HG03460 (cell line): ENCODE data around the gene AMY2A.
"Not testable (repeated sequence)": the region's sequence is repeated elsewhere in the genome, so short reads cannot be mapped to it uniquely, and the experiment has no call there.

ENCODE experiments used
- ATAC-seq: cut with Tn5 transposase; IDR thresholded peaks from one replicate; pipeline ENCODE4 v1.9.1; 2021; ENCODE audit not compliant: unreplicated experiment

AMY2A gene

GRCh38 chr1:103616994-103617477 is at the start of gene AMY2A:
AMY2A (plus strand) TSS chr1:103617427; CDS start chr1:103617441, 14 bp downstream.
- ATAC-seq, result not testable (repeated sequence)

- ATAC-seq, result no peak
These were observed 47.7 kb upstream of the AMY2A start for GRCh38 chr1:103569493-103569892.

GRCh38 chr1:103571289-103571688 is 45.9 kb upstream of the AMY2A start, which contains the start of gene AMY2B:
AMY2B (plus strand) TSS chr1:103571589; CDS start chr1:103571603, 14 bp downstream.
- ATAC-seq, result not testable (repeated sequence)

GRCh38 chr1:103576065-103576464 is 41.2 kb upstream of the AMY2A start:
- no peak for ATAC-seq

GRCh38 chr1:103576784-103577183 is 40.4 kb upstream of the AMY2A start:
- ATAC-seq, result not testable (repeated sequence)

- ATAC-seq, result no peak
These were observed 34.8 kb upstream of the AMY2A start for GRCh38 chr1:103582464-103582863.

GRCh38 chr1:103583887-103584286 is 33.3 kb upstream of the AMY2A start:
- ATAC-seq, result no peak

GRCh38 chr1:103584537-103584936 is 32.7 kb upstream of the AMY2A start:
- no peak for ATAC-seq

- ATAC-seq, result not testable (repeated sequence)
These were observed 14.5 kb upstream of the AMY2A start for GRCh38 chr1:103602740-103603139.

GRCh38 chr1:103616362-103616761 is 865 bp upstream of the AMY2A start:
- no peak for ATAC-seq

GRCh38 chr1:103627436-103627835 is 10.2 kb downstream of the AMY2A start:
- ATAC-seq, result not testable (repeated sequence)

- not testable (repeated sequence) for ATAC-seq
These were observed 24.0 kb downstream of the AMY2A start for GRCh38 chr1:103641194-103641593.

GRCh38 chr1:103643908-103644307 is 26.7 kb downstream of the AMY2A start:
- not testable (repeated sequence) for ATAC-seq

- not testable (repeated sequence) for ATAC-seq
These were observed 33.1 kb downstream of the AMY2A start for GRCh38 chr1:103650305-103650704.

- ATAC-seq, result not testable (repeated sequence)
These were observed 33.7 kb downstream of the AMY2A start for GRCh38 chr1:103650889-103651288.

GRCh38 chr1:103654133-103654532 is 36.9 kb downstream of the AMY2A start:
- not testable (repeated sequence) for ATAC-seq

GRCh38 chr1:103655460-103655859 is 38.2 kb downstream of the AMY2A start, which contains the start of gene AMY1A:
AMY1A (plus strand) TSS chr1:103655760; CDS start chr1:103656331, 571 bp downstream.
- not testable (repeated sequence) for ATAC-seq
